Upper lobe of left lung (tissue), 4 donors: Measurements from ENCODE around the gene SLC4A2.

Experiments
- EP300 ChIP-seq, 4 donors: sonication (generic); formaldehyde crosslinking; IDR thresholded peaks; one replicate each; pipeline ENCODE4 v1.5.1; 2017; ENCODE audit warnings: antibody characterized with exemption in 4 of 4, control low read depth in 2 of 4
- POLR2AphosphoS5 ChIP-seq, 2 donors: sonication (generic); formaldehyde crosslinking; IDR thresholded peaks; one replicate each; pipeline ENCODE4 v1.5.1; 2017; ENCODE audit warnings: antibody characterized with exemption in 2 of 2
- TF ChIP-seq, protein P1 (sequence below), 6 experiments: fragments of 450-650 bp in 4 of 6; fragments of 200-600 bp in 2 of 6; sonication (generic) in 2 of 6; IDR thresholded peaks; one replicate each; pipeline ENCODE4 v1.5.1; 2016 to 2019; ENCODE audit warnings: antibody characterized with exemption in 6 of 6

DNA sequence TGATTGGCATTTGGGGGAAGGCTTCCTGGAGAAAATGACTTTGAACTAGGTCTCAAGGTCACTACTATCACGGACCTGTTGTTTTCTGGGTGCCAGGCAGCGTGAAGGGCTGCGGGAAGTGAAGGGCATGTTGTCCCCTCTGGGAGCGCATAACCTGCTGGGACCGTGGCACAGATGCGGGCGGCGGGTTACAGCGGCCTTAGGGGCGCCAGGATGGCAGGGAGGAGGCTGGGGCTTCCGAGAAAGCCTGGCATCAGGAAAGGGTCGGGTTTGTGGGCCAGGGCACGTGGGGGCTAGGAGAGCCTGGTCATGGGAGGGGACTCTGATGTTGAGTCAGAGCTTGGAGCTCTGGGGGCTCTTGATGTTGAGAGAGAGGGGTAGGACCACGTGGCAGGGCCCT is 6.1 kb downstream of the SLC4A2 start:
- TF ChIP-seq POLR2AphosphoS5 (IDR thresholded peaks at IDR 0.05) (no peak), EP300 (IDR thresholded peaks at IDR 0.05) (no peak)
- TF ChIP-seq, protein P1, sequence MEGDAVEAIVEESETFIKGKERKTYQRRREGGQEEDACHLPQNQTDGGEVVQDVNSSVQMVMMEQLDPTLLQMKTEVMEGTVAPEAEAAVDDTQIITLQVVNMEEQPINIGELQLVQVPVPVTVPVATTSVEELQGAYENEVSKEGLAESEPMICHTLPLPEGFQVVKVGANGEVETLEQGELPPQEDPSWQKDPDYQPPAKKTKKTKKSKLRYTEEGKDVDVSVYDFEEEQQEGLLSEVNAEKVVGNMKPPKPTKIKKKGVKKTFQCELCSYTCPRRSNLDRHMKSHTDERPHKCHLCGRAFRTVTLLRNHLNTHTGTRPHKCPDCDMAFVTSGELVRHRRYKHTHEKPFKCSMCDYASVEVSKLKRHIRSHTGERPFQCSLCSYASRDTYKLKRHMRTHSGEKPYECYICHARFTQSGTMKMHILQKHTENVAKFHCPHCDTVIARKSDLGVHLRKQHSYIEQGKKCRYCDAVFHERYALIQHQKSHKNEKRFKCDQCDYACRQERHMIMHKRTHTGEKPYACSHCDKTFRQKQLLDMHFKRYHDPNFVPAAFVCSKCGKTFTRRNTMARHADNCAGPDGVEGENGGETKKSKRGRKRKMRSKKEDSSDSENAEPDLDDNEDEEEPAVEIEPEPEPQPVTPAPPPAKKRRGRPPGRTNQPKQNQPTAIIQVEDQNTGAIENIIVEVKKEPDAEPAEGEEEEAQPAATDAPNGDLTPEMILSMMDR (IDR thresholded peaks at IDR 0.05) = no peak
